H9 (cell line): ENCODE measurements around the gene GLUL. TPM values are rescaled to one million over a fixed set of nuclear protein-coding genes. Genes with fewer than 3 reads are reported as not detected.

Experiments used
- DNase-seq: peaks from one replicate; pipeline ENCODE4 v3.0.0-alpha.2; 2017
- H2AFZ ChIP-seq: one replicate; pipeline ENCODE4 v1.6.1; 2013; ENCODE audit warnings: mild to moderate bottlenecking, low read length, control low read depth, moderate library complexity
- H2AK5ac ChIP-seq: 2 replicates; pipeline ENCODE4 v1.6.1; 2013; ENCODE audit warnings: low read length, control low read depth, mixed read lengths; ENCODE audit not compliant: insufficient read length
- H2BK120ac ChIP-seq: one replicate; pipeline ENCODE4 v1.6.1; 2013; ENCODE audit warnings: low read depth, mild to moderate bottlenecking, low read length, control low read depth, inconsistent platforms; ENCODE audit not compliant: poor library complexity, severe bottlenecking
- H2BK12ac ChIP-seq: 2 replicates; pipeline ENCODE4 v1.6.1; 2013; ENCODE audit warnings: low read length, control low read depth, mixed read lengths, low read depth; ENCODE audit not compliant: insufficient read length
- H2BK15ac ChIP-seq: 2 replicates; pipeline ENCODE4 v1.6.1; 2013; ENCODE audit warnings: low read depth, low read length, control low read depth
- H2BK20ac ChIP-seq: one replicate; pipeline ENCODE4 v1.6.1; 2013; ENCODE audit warnings: low read depth, mild to moderate bottlenecking, low read length, control low read depth, inconsistent platforms; ENCODE audit not compliant: poor library complexity, severe bottlenecking
- H2BK5ac ChIP-seq: 2 replicates; pipeline ENCODE4 v1.6.1; 2013; ENCODE audit warnings: low read length, control low read depth, mixed read lengths; ENCODE audit not compliant: insufficient read length
- H3K14ac ChIP-seq: 2 replicates; pipeline ENCODE4 v1.6.1; 2013; ENCODE audit warnings: low read length, control low read depth; ENCODE audit not compliant: insufficient read depth
- H3K18ac ChIP-seq: 2 replicates; pipeline ENCODE4 v1.6.1; 2013; ENCODE audit warnings: low read depth, mild to moderate bottlenecking, mixed read lengths, low read length, control low read depth; ENCODE audit not compliant: insufficient read length
- H3K23ac ChIP-seq: 2 replicates; pipeline ENCODE4 v1.6.1; 2013; ENCODE audit warnings: low read length, control low read depth, mixed read lengths, low read depth; ENCODE audit not compliant: insufficient read length
- H3K23me2 ChIP-seq: 2 replicates; pipeline ENCODE4 v1.6.1; 2013; ENCODE audit warnings: low read depth, mild to moderate bottlenecking, mixed read lengths, low read length, control low read depth; ENCODE audit not compliant: insufficient read length, poor library complexity, severe bottlenecking
- H3K27ac ChIP-seq: 2 replicates; pipeline ENCODE4 v1.5.1; 2013; ENCODE audit warnings: low read length, control low read depth, mixed read lengths, low read depth; ENCODE audit not compliant: insufficient read length
- H3K27me3 ChIP-seq: 2 replicates; pipeline ENCODE4 v1.6.1; 2013; ENCODE audit warnings: low read length, control low read depth, inconsistent platforms; ENCODE audit not compliant: insufficient read depth
- H3K4ac ChIP-seq: 2 replicates; pipeline ENCODE4 v1.6.1; 2013; ENCODE audit warnings: low read depth, mild to moderate bottlenecking, control low read depth, inconsistent platforms, low read length, moderate library complexity
- H3K4me1 ChIP-seq: 2 replicates; pipeline ENCODE4 v1.6.1; 2013; ENCODE audit warnings: low read length, control low read depth, inconsistent platforms; ENCODE audit not compliant: insufficient read depth
- H3K4me2 ChIP-seq: 2 replicates; pipeline ENCODE4 v1.6.1; 2013; ENCODE audit warnings: low read length, control low read depth, mixed read lengths; ENCODE audit not compliant: insufficient read length, insufficient read depth
- H3K56ac ChIP-seq: 2 replicates; pipeline ENCODE4 v1.6.1; 2013; ENCODE audit warnings: low read depth, mild to moderate bottlenecking, mixed read lengths, low read length, control low read depth; ENCODE audit not compliant: insufficient read length
- H3K79me1 ChIP-seq: 2 replicates; pipeline ENCODE4 v1.6.1; 2013; ENCODE audit warnings: low read depth, mild to moderate bottlenecking, moderate library complexity, low read length, control low read depth, inconsistent platforms; ENCODE audit not compliant: insufficient read depth, poor library complexity, severe bottlenecking
- H3K79me2 ChIP-seq: 2 replicates; pipeline ENCODE4 v1.6.1; 2013; ENCODE audit warnings: low read length, control low read depth, inconsistent platforms; ENCODE audit not compliant: insufficient read depth
- H3K9ac ChIP-seq: 2 replicates; pipeline ENCODE4 v1.6.1; 2013; ENCODE audit warnings: low read length, control low read depth, mixed read lengths; ENCODE audit not compliant: insufficient read length; ENCODE audit errors: extremely low read depth
- H3K9me3 ChIP-seq: one replicate; pipeline ENCODE4 v1.6.1; 2013; ENCODE audit warnings: low read depth, low read length, inconsistent platforms; ENCODE audit not compliant: control insufficient read depth
- H3T11ph ChIP-seq: one replicate; pipeline ENCODE4 v1.6.1; 2013; ENCODE audit warnings: mild to moderate bottlenecking, low read length, control low read depth, inconsistent platforms
- H4K20me1 ChIP-seq: one replicate; pipeline ENCODE4 v1.6.1; 2013; ENCODE audit not compliant: control insufficient read depth, insufficient read length, insufficient read depth
- H4K5ac ChIP-seq: 2 replicates; pipeline ENCODE4 v1.6.1; 2013; ENCODE audit warnings: low read depth, mild to moderate bottlenecking, mixed read lengths, low read length, control low read depth; ENCODE audit not compliant: insufficient read length
- H4K8ac ChIP-seq: replicated peaks from 2 replicates; pipeline ENCODE4 v1.6.1; 2013; ENCODE audit warnings: low read length, control low read depth, mixed read lengths, low read depth; ENCODE audit not compliant: insufficient read length
- H4K91ac ChIP-seq: 2 replicates; pipeline ENCODE4 v1.6.1; 2013; ENCODE audit warnings: low read depth, mild to moderate bottlenecking, moderate library complexity, mixed read lengths, low read length, control low read depth; ENCODE audit not compliant: insufficient read length
- H3K27ac Mint-ChIP-seq, 3 experiments: 2 replicates in 2 of 3; 3 replicates in 1 of 3; pipeline ENCODE4 v1.8.0; 2020 to 2021; ENCODE audit warnings: mixed read lengths in 3 of 3, mild to moderate bottlenecking in 1 of 3, moderate library complexity in 1 of 3
- H3K27me3 Mint-ChIP-seq: 2 replicates; pipeline ENCODE4 v1.8.0; 2021; ENCODE audit warnings: low read depth, mild to moderate bottlenecking, moderate library complexity, mixed read lengths
- H3K36me3 Mint-ChIP-seq, 3 experiments: 2 replicates in 2 of 3; 3 replicates in 1 of 3; pipeline ENCODE4 v1.8.0; 2020 to 2021; ENCODE audit warnings: low read depth in 3 of 3, mixed read lengths in 3 of 3; ENCODE audit not compliant: insufficient read depth in 1 of 3
- H3K4me1 Mint-ChIP-seq, 2 experiments: 2 replicates each; pipeline ENCODE4 v1.8.0; 2020; ENCODE audit warnings: mixed read lengths in 2 of 2
- H3K4me3 Mint-ChIP-seq, 2 experiments: 2 replicates in 1 of 2; 3 replicates in 1 of 2; pipeline ENCODE4 v1.8.0; 2020 to 2021; ENCODE audit warnings: mild to moderate bottlenecking in 2 of 2, mixed read lengths in 2 of 2, moderate library complexity in 1 of 2
- H3K9me3 Mint-ChIP-seq, 2 experiments: 2 replicates in 1 of 2; 3 replicates in 1 of 2; pipeline ENCODE4 v1.8.0; 2020; ENCODE audit warnings: mild to moderate bottlenecking in 2 of 2, mixed read lengths in 2 of 2, moderate library complexity in 1 of 2
- WGBS: extraction: QIAGEN DNeasy Blood & Tissue Kit; methylation state at CpG from one replicate; pipeline ENCODE4 v1.1.7; 2013; ENCODE audit warnings: missing lambda C conversion rate, low lambda C conversion rate, mixed read lengths; ENCODE audit not compliant: insufficient read length; ENCODE audit errors: extremely low coverage; 5-methylcytosine and 5-hydroxymethylcytosine counted together
- total RNA-seq: library from RNA; stranded (reverse); gene quantifications from 2 replicates; pipeline ENCODE4 v1.2.1, GENCODE V29; 2021
- TF ChIP-seq, protein P1 (sequence below): fragments of 200-600 bp; sonication (generic); conservative IDR thresholded peaks from 3 replicates; pipeline ENCODE4 v1.8.0; 2021; ENCODE audit warnings: antibody characterized with exemption, mild to moderate bottlenecking

The GLUL gene
- total RNA-seq, 1 experiment from 2014 or later: 332 TPM

DNA sequence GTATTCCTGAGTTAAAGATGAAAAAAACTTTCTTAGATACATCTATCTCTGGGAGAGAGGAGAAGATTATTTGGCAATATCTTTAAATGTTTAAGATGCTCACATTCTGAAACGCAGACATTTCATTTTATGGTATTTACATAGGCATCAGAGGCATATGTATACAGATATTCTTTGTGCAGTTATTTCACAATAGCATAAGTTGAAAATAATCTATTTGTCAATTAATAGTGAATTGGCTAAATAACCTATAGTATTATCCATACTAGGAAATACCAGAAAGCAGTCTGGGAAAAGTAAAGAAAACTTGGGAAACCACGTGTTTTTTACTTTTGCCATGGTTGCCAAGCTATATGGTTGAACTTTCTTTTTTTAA lies 35.9 kb downstream of the GLUL start:
- Mint-ChIP-seq H3K27me3 (no peaks in the 10 kb centered on the region), H3K9me3 (no peaks in the 10 kb centered on the region; a peak in 1 of 5 replicates), H3K4me1 (peaks cover 25 to 33% of the 10 kb centered on the region in 2 experiments), H3K4me3 (no peak overlapping the region), H3K27ac (no peak overlapping the region), H3K36me3 (no peaks in the 10 kb centered on the region)
- H2BK5ac ChIP-seq: no peak overlapping the region
- no peak overlapping the region for H3K4me2 ChIP-seq
- no CpG with 5 or more reads among the region's 2 CpGs for WGBS
- peaks cover 3% of the 10 kb centered on the region; the same call in 1 of the 2 replicates for H3K4me1 ChIP-seq
- no peak overlapping the region for H3T11ph ChIP-seq
- TF ChIP-seq, protein P1, sequence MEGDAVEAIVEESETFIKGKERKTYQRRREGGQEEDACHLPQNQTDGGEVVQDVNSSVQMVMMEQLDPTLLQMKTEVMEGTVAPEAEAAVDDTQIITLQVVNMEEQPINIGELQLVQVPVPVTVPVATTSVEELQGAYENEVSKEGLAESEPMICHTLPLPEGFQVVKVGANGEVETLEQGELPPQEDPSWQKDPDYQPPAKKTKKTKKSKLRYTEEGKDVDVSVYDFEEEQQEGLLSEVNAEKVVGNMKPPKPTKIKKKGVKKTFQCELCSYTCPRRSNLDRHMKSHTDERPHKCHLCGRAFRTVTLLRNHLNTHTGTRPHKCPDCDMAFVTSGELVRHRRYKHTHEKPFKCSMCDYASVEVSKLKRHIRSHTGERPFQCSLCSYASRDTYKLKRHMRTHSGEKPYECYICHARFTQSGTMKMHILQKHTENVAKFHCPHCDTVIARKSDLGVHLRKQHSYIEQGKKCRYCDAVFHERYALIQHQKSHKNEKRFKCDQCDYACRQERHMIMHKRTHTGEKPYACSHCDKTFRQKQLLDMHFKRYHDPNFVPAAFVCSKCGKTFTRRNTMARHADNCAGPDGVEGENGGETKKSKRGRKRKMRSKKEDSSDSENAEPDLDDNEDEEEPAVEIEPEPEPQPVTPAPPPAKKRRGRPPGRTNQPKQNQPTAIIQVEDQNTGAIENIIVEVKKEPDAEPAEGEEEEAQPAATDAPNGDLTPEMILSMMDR: no peak
- H4K5ac ChIP-seq: no peak overlapping the region
- no peaks in the 10 kb centered on the region for H4K20me1 ChIP-seq
- no peak overlapping the region for H2AFZ ChIP-seq
- H3K9me3 ChIP-seq: no peaks in the 10 kb centered on the region
- no peak overlapping the region for H3K4ac ChIP-seq
- DNase-seq: no peak
- no peak overlapping the region for H2BK20ac ChIP-seq
- H2BK15ac ChIP-seq: no peak overlapping the region
- no peak overlapping the region for H3K14ac ChIP-seq
- no peak overlapping the region for H3K18ac ChIP-seq
- no peaks in the 10 kb centered on the region for H3K23me2 ChIP-seq
- no peak overlapping the region for H3K23ac ChIP-seq
- H3K27me3 ChIP-seq: no peaks in the 10 kb centered on the region
- H3K9ac ChIP-seq: no peak overlapping the region
- H3K79me2 ChIP-seq: no peaks in the 10 kb centered on the region
- H3K56ac ChIP-seq: no peak overlapping the region
- H3K79me1 ChIP-seq: no peaks in the 10 kb centered on the region
- no peak overlapping the region for H3K27ac ChIP-seq
- no peak overlapping the region for H2AK5ac ChIP-seq
- H4K91ac ChIP-seq: no peak overlapping the region
- no peak overlapping the region for H2BK12ac ChIP-seq
- H4K8ac ChIP-seq: no peak overlapping the region
- no peak overlapping the region for H2BK120ac ChIP-seq
